Neural progenitor cell (in vitro differentiated cells): Measurements from ENCODE around the gene ACOT4. TPM values are rescaled to one million over a fixed set of nuclear protein-coding genes. Genes with fewer than 3 reads are reported as not detected.
A peak's percentile ranks its signal among the peaks of the same experiment; 100 is the strongest.
"Not testable (repeated sequence)": the region's sequence is repeated elsewhere in the genome, so short reads cannot be mapped to it uniquely, and the experiment has no call there.

ENCODE experiments used
- DNase-seq: peaks from one replicate; pipeline ENCODE4 v3.0.0-alpha.2; 2016; ENCODE audit warnings: low spot score
- H2AFZ ChIP-seq: fragments of 200-600 bp; sonication (generic); replicated peaks from 2 replicates; pipeline ENCODE4 v1.6.1; 2016; ENCODE audit warnings: antibody characterized with exemption
- H3F3A ChIP-seq: fragments of 200-600 bp; sonication (generic); 2 replicates; pipeline ENCODE4 v1.6.1; 2016; ENCODE audit warnings: antibody characterized with exemption, low read depth
- H3K27ac ChIP-seq: fragments of 200-600 bp; sonication (generic); 2 replicates; pipeline ENCODE4 v1.5.1; 2016; ENCODE audit warnings: mild to moderate bottlenecking
- H3K27me3 ChIP-seq: fragments of 200-600 bp; sonication (generic); 2 replicates; pipeline ENCODE4 v1.6.1; 2016; ENCODE audit warnings: mild to moderate bottlenecking, moderate library complexity
- H3K36me3 ChIP-seq: fragments of 200-600 bp; sonication (generic); 2 replicates; pipeline ENCODE4 v1.5.1; 2016
- H3K4me1 ChIP-seq: fragments of 200-600 bp; sonication (generic); 2 replicates; pipeline ENCODE4 v1.6.1; 2016; ENCODE audit warnings: mixed run types
- H3K4me2 ChIP-seq: fragments of 200-600 bp; sonication (generic); 2 replicates; pipeline ENCODE4 v1.6.1; 2016
- H3K4me3 ChIP-seq: fragments of 200-600 bp; sonication (generic); 2 replicates; pipeline ENCODE4 v1.5.1; 2016
- H3K79me2 ChIP-seq: fragments of 200-600 bp; sonication (generic); 2 replicates; pipeline ENCODE4 v1.6.1; 2016; ENCODE audit warnings: low read depth
- H3K9ac ChIP-seq: fragments of 200-600 bp; sonication (generic); 2 replicates; pipeline ENCODE4 v1.6.1; 2016
- H3K9me3 ChIP-seq: fragments of 200-600 bp; sonication (generic); 2 replicates; pipeline ENCODE4 v1.5.1; 2016; ENCODE audit warnings: low read depth
- H4K20me1 ChIP-seq: fragments of 200-600 bp; sonication (generic); 2 replicates; pipeline ENCODE4 v1.6.1; 2016; ENCODE audit warnings: low read depth
- H3K27ac Mint-ChIP-seq: 3 replicates; pipeline ENCODE4 v1.8.0; 2021; ENCODE audit warnings: mixed read lengths
- H3K27me3 Mint-ChIP-seq: 2 replicates; pipeline ENCODE4 v1.8.0; 2022; ENCODE audit warnings: low read depth, mild to moderate bottlenecking, inconsistent platforms, moderate library complexity, mixed read lengths; ENCODE audit not compliant: insufficient read depth
- H3K36me3 Mint-ChIP-seq: 3 replicates; pipeline ENCODE4 v1.8.0; 2021; ENCODE audit warnings: mixed read lengths
- H3K4me1 Mint-ChIP-seq: 3 replicates; pipeline ENCODE4 v1.8.0; 2021; ENCODE audit warnings: mixed read lengths
- H3K4me3 Mint-ChIP-seq: 3 replicates; pipeline ENCODE4 v1.8.0; 2021; ENCODE audit warnings: mild to moderate bottlenecking, moderate library complexity, mixed read lengths
- H3K9me3 Mint-ChIP-seq: 3 replicates; pipeline ENCODE4 v1.8.0; 2020; ENCODE audit warnings: mixed read lengths
- CTCF ChIP-seq: fragments of 200-600 bp; sonication (generic); IDR thresholded peaks from 2 replicates; pipeline ENCODE4 v1.5.1; 2017; ENCODE audit warnings: antibody characterized with exemption, mild to moderate bottlenecking
- EZH2 ChIP-seq: fragments of 200-600 bp; sonication (generic); IDR thresholded peaks from 2 replicates; pipeline ENCODE4 v1.6.1; 2017; ENCODE audit warnings: antibody characterized with exemption, mild to moderate bottlenecking, moderate library complexity
- EZH2phosphoT487 ChIP-seq: fragments of 200-600 bp; sonication (generic); IDR thresholded peaks from 2 replicates; pipeline ENCODE4 v1.6.1; 2017; ENCODE audit warnings: antibody characterized with exemption
- total RNA-seq: library from RNA; depleted of rRNA; stranded (reverse); fragments of >200 nt; gene quantifications from 2 replicates; pipeline ENCODE4 v1.2.3, GENCODE V29; 2015; ENCODE audit warnings: low replicate concordance

Gene ACOT4
- total RNA-seq, 1 donor from 2014 or later = not detected

DNA sequence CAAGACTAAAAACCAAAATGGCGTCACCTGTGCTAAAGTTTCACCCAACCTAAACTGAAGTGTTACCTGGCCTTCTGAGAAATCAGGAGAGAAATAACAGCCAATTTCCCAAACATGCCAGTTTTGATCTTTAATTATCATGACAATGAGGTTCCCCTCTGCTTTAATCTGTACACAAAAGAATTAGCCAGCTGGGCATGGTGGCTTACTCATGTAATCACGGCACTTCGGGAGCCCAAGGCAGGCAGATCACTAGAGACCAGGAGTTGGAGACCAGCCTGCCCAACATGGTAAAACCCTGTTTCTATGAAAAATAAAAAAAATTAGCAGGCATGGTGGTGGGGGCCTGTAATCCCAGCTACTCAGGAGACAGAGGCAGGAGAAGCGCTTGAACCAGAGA is 37.8 kb upstream of the ACOT4 start:
- H3K4me3 ChIP-seq = no peak overlapping the region
- H3K4me3 Mint-ChIP-seq = no peak overlapping the region
- no peaks in the 10 kb centered on the region for H4K20me1 ChIP-seq
- TF ChIP-seq CTCF (no peak), EZH2phosphoT487 (no peak), EZH2 (no peak)
- H2AFZ ChIP-seq = no peak overlapping the region
- H3K4me1 Mint-ChIP-seq = no peaks in the 10 kb centered on the region
- peaks cover 3% of the 10 kb centered on the region for H3K4me1 ChIP-seq
- no peak overlapping the region for H3K9ac ChIP-seq
- H3K4me2 ChIP-seq = no peak overlapping the region
- H3K27me3 Mint-ChIP-seq = no peaks in the 10 kb centered on the region
- H3K36me3 ChIP-seq = no peaks in the 10 kb centered on the region
- H3K27ac Mint-ChIP-seq = no peak overlapping the region
- H3F3A ChIP-seq = no peaks in the 10 kb centered on the region
- H3K27me3 ChIP-seq = no peaks in the 10 kb centered on the region
- DNase-seq = peak; percentile 61
- H3K27ac ChIP-seq = no peak overlapping the region
- H3K9me3 Mint-ChIP-seq = no peaks in the 10 kb centered on the region
- no peaks in the 10 kb centered on the region for H3K36me3 Mint-ChIP-seq
- no peaks in the 10 kb centered on the region for H3K79me2 ChIP-seq
- H3K9me3 ChIP-seq = no peaks in the 10 kb centered on the region

- H2AFZ ChIP-seq, H3K4me3 ChIP-seq, H3K4me2 ChIP-seq, H3K4me1 ChIP-seq, H3K27me3 ChIP-seq, H3K27me3 Mint-ChIP-seq, H3K9me3 ChIP-seq, H3K79me2 ChIP-seq, H3K36me3 Mint-ChIP-seq, H3K27ac ChIP-seq, H3F3A ChIP-seq, H3K36me3 ChIP-seq, H3K9ac ChIP-seq, H3K27ac Mint-ChIP-seq, DNase-seq, H3K4me1 Mint-ChIP-seq, H3K4me3 Mint-ChIP-seq, H3K9me3 Mint-ChIP-seq, H4K20me1 ChIP-seq: not testable (repeated sequence)
Observed at GRCh38 chr14:73557201-73557600, 34.5 kb upstream of the ACOT4 start.

DNA sequence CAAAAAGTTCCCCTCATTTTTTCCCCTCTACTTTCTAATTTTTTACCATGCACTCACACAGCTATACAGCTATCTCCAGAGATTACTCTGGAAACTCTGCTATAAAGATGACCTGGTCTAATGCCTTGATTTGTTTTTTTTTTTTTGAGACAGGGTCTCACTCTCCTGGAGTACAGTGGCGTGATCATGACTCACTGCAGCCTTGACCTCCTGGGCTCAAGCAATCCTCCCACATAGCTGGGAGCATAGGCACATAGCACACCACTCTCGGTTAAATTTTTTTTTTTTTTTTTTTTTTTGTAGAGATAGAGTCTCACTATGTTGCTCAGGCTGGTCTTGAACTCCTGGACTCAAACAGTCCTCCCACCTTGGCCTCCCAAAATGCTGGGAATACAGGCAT is 33.4 kb upstream of the ACOT4 start:
- H2AFZ ChIP-seq, H3K27ac Mint-ChIP-seq, H3K79me2 ChIP-seq, H3K4me3 ChIP-seq, H3K4me2 ChIP-seq, DNase-seq, H3K9me3 ChIP-seq, H3F3A ChIP-seq, H3K4me3 Mint-ChIP-seq, H3K27me3 ChIP-seq, H3K27ac ChIP-seq, H3K36me3 ChIP-seq, H3K9ac ChIP-seq, H4K20me1 ChIP-seq, H3K36me3 Mint-ChIP-seq, H3K4me1 ChIP-seq, H3K27me3 Mint-ChIP-seq, H3K4me1 Mint-ChIP-seq: not testable (repeated sequence)
- H3K9me3 Mint-ChIP-seq = peaks cover 15% of the 10 kb centered on the region

GRCh38 chr14:73562256-73562655 is 29.4 kb upstream of the ACOT4 start:
- H3K9ac ChIP-seq, H3K27me3 Mint-ChIP-seq, H3K27me3 ChIP-seq, H3K4me2 ChIP-seq, H3K27ac Mint-ChIP-seq, H3K4me3 ChIP-seq, H4K20me1 ChIP-seq, DNase-seq, H3K79me2 ChIP-seq, H3K4me3 Mint-ChIP-seq, H3F3A ChIP-seq, H3K36me3 ChIP-seq, H3K9me3 ChIP-seq, H3K36me3 Mint-ChIP-seq, H3K27ac ChIP-seq, H2AFZ ChIP-seq, H3K4me1 ChIP-seq: not testable (repeated sequence)
- Mint-ChIP-seq H3K9me3 (peaks cover 15% of the 10 kb centered on the region), H3K4me1 (peaks cover 13% of the 10 kb centered on the region)

- H3K27ac Mint-ChIP-seq, H3F3A ChIP-seq, H3K27ac ChIP-seq, H3K4me3 ChIP-seq, DNase-seq, H3K27me3 ChIP-seq, H3K9ac ChIP-seq, H3K9me3 ChIP-seq, H3K36me3 Mint-ChIP-seq, H3K4me1 ChIP-seq, H3K79me2 ChIP-seq, H3K27me3 Mint-ChIP-seq, H3K4me3 Mint-ChIP-seq, H4K20me1 ChIP-seq, H3K36me3 ChIP-seq, H2AFZ ChIP-seq, H3K4me2 ChIP-seq: not testable (repeated sequence)
- peaks cover 14% of the 10 kb centered on the region for H3K4me1 Mint-ChIP-seq
- H3K9me3 Mint-ChIP-seq = peaks cover 15% of the 10 kb centered on the region
Observed at GRCh38 chr14:73562696-73563095, 29.0 kb upstream of the ACOT4 start.

- not testable (repeated sequence) for H3K27ac Mint-ChIP-seq, H3K27ac ChIP-seq, H3K27me3 Mint-ChIP-seq, H3K79me2 ChIP-seq, H3K4me3 ChIP-seq, H3K9me3 ChIP-seq, DNase-seq, H4K20me1 ChIP-seq, H2AFZ ChIP-seq, H3K4me1 ChIP-seq, H3K9ac ChIP-seq, H3F3A ChIP-seq, H3K4me3 Mint-ChIP-seq, H3K36me3 Mint-ChIP-seq, H3K4me2 ChIP-seq, H3K27me3 ChIP-seq, H3K36me3 ChIP-seq
- Mint-ChIP-seq H3K4me1 (peaks cover 30% of the 10 kb centered on the region), H3K9me3 (peaks cover 17% of the 10 kb centered on the region)
Observed at GRCh38 chr14:73566431-73566830, 25.2 kb upstream of the ACOT4 start.

GRCh38 chr14:73566935-73567334 is 24.7 kb upstream of the ACOT4 start:
- not testable (repeated sequence) for H3K9ac ChIP-seq, H4K20me1 ChIP-seq, H3F3A ChIP-seq, DNase-seq, H3K4me1 ChIP-seq, H3K9me3 ChIP-seq, H3K4me3 Mint-ChIP-seq, H3K27ac ChIP-seq, H3K79me2 ChIP-seq, H2AFZ ChIP-seq, H3K36me3 Mint-ChIP-seq, H3K4me2 ChIP-seq, H3K27me3 ChIP-seq, H3K36me3 ChIP-seq, H3K27ac Mint-ChIP-seq, H3K4me3 ChIP-seq
- Mint-ChIP-seq H3K27me3 (peaks cover 10% of the 10 kb centered on the region), H3K4me1 (peaks cover 30% of the 10 kb centered on the region), H3K9me3 (peaks cover 12% of the 10 kb centered on the region)
